H1 (cell line): Measurements from ENCODE around the gene SCAND1. TPM values are rescaled to one million over a fixed set of nuclear protein-coding genes. Genes with fewer than 3 reads are reported as not detected.

Source experiments
- CTCF ChIA-PET: fragments of 300-600 bp; sonication (Branson Sonifier 250); formaldehyde crosslinking; loops from one replicate; lab custom pipeline; 2021; ENCODE audit not compliant: partially characterized antibody; lab: Charles Lee
- POLR2A ChIA-PET: fragments of 300-600 bp; sonication (Branson Sonifier 250); formaldehyde crosslinking; loops from one replicate; lab custom pipeline; 2021; ENCODE audit warnings: inconsistent platforms; ENCODE audit not compliant: partially characterized antibody; lab: Charles Lee
- DNase-seq, 2 experiments: peaks; one replicate each; pipeline versions ENCODE4 v3.0.0 to v3.0.0-alpha.2; 2010 to 2022; ENCODE audit warnings: low spot score in 2 of 2, low read depth in 1 of 2, mixed read lengths in 1 of 2
- FAIRE-seq: peaks from 2 replicates; lab custom pipeline; 2011; peaks lifted over from hg19 to GRCh38; lab: Jason Lieb, UNC
- H2AFZ ChIP-seq: 2 replicates; pipeline ENCODE4 v1.8.1; 2012; ENCODE audit warnings: low read length, inconsistent platforms
- H2AK5ac ChIP-seq: 2 replicates; pipeline ENCODE4 v1.6.1; 2013; ENCODE audit warnings: low read depth, low read length
- H2BK120ac ChIP-seq: replicated peaks from 2 replicates; pipeline ENCODE3; 2013; ENCODE audit warnings: low read depth, low read length, inconsistent platforms
- H2BK12ac ChIP-seq: 2 replicates; pipeline ENCODE4 v1.6.1; 2013; ENCODE audit warnings: low read depth, low read length
- H2BK15ac ChIP-seq: 2 replicates; pipeline ENCODE4 v1.6.1; 2013; ENCODE audit warnings: low read length
- H2BK20ac ChIP-seq: 2 replicates; pipeline ENCODE4 v1.6.1; 2013; ENCODE audit warnings: low read length
- H2BK5ac ChIP-seq: 2 replicates; pipeline ENCODE4 v1.6.1; 2013; ENCODE audit warnings: low read depth, low read length
- H3K14ac ChIP-seq: 2 replicates; pipeline ENCODE4 v1.6.1; 2013; ENCODE audit warnings: inconsistent platforms; ENCODE audit not compliant: insufficient read length
- H3K18ac ChIP-seq: 2 replicates; pipeline ENCODE4 v1.6.1; 2013; ENCODE audit warnings: low read length; ENCODE audit errors: extremely low read depth
- H3K23ac ChIP-seq: 2 replicates; pipeline ENCODE4 v1.6.1; 2013; ENCODE audit warnings: inconsistent platforms; ENCODE audit not compliant: insufficient read length
- H3K23me2 ChIP-seq: 2 replicates; pipeline ENCODE4 v1.6.1; 2013; ENCODE audit warnings: low read depth, low read length
- H3K27ac ChIP-seq: 2 replicates; pipeline ENCODE4 v1.6.1; 2011; ENCODE audit warnings: low read depth, low read length, inconsistent platforms
- H3K27me3 ChIP-seq, 4 experiments: replicated peaks in 1 of 4; 1 replicate in 1 of 4; 2 replicates in 3 of 4; pipeline versions ENCODE4 v1.6.1 to v1.8.1; 2011 to 2013; ENCODE audit warnings: low read length in 3 of 4, mild to moderate bottlenecking in 3 of 4, inconsistent platforms in 2 of 4, mixed read lengths in 2 of 4, moderate library complexity in 1 of 4; ENCODE audit not compliant: control insufficient read depth in 3 of 4, insufficient read depth in 3 of 4; ENCODE audit errors: extremely low read depth in 1 of 4
- H3K36me3 ChIP-seq, 4 experiments: 2 replicates each; pipeline versions ENCODE4 v1.6.1 to v1.8.1; 2011 to 2013; ENCODE audit warnings: mild to moderate bottlenecking in 4 of 4, low read length in 3 of 4, moderate library complexity in 2 of 4, control low read depth in 1 of 4, inconsistent platforms in 1 of 4; ENCODE audit not compliant: insufficient read depth in 4 of 4, control insufficient read depth in 2 of 4
- H3K4ac ChIP-seq: replicated peaks from 2 replicates; pipeline ENCODE3; 2013; ENCODE audit warnings: low read length, low read depth, mixed read lengths, inconsistent platforms; ENCODE audit not compliant: insufficient read length
- H3K4me1 ChIP-seq, 4 experiments: replicated peaks in 1 of 4; 1 replicate in 1 of 4; 2 replicates in 3 of 4; pipeline versions ENCODE4 v1.6.1 to v1.8.1; 2011 to 2013; ENCODE audit warnings: low read length in 3 of 4, inconsistent platforms in 2 of 4, mixed read lengths in 1 of 4; ENCODE audit not compliant: insufficient read depth in 4 of 4, control insufficient read depth in 3 of 4
- H3K4me2 ChIP-seq, 2 experiments: 2 replicates each; pipeline versions ENCODE4 v1.6.1 to v1.8.1; 2011 to 2013; ENCODE audit warnings: low read depth in 2 of 2, low read length in 2 of 2, control low read depth in 1 of 2, inconsistent platforms in 1 of 2, mild to moderate bottlenecking in 1 of 2; ENCODE audit not compliant: insufficient read depth in 1 of 2
- H3K4me3 ChIP-seq, 4 experiments: fragments of 200-600, 300-600 bp in 1 of 4; sonication (generic), shearing (Covaris generic), sonication (Bioruptor Twin) in 1 of 4; 2 replicates each; pipeline versions ENCODE4 v1.5.1 to v1.8.1; 2011 to 2016; ENCODE audit warnings: low read length in 4 of 4, low read depth in 3 of 4, control low read depth in 2 of 4, inconsistent platforms in 2 of 4, mild to moderate bottlenecking in 2 of 4, mixed read lengths in 1 of 4, moderate library complexity in 1 of 4; ENCODE audit not compliant: insufficient read depth in 2 of 4; ENCODE audit errors: extremely low read depth in 1 of 4
- H3K56ac ChIP-seq: replicated peaks from 2 replicates; pipeline ENCODE3; 2013; ENCODE audit warnings: low read depth, mild to moderate bottlenecking, mixed read lengths, low read length, inconsistent platforms; ENCODE audit not compliant: insufficient read length
- H3K79me1 ChIP-seq: 2 replicates; pipeline ENCODE4 v1.6.1; 2013; ENCODE audit warnings: low read depth, low read length, control low read depth
- H3K79me2 ChIP-seq, 2 experiments: 2 replicates each; pipeline versions ENCODE4 v1.6.1 to v1.8.1; 2012 to 2013; ENCODE audit warnings: low read length in 2 of 2, mild to moderate bottlenecking in 2 of 2, inconsistent platforms in 1 of 2; ENCODE audit not compliant: insufficient read depth in 2 of 2, control insufficient read depth in 1 of 2
- H3K9ac ChIP-seq, 4 experiments: replicated peaks in 1 of 4; 1 replicate in 1 of 4; 2 replicates in 3 of 4; pipeline versions ENCODE4 v1.6.1 to v1.8.1; 2011 to 2013; ENCODE audit warnings: low read depth in 3 of 4, low read length in 3 of 4, control low read depth in 2 of 4, mild to moderate bottlenecking in 2 of 4, moderate library complexity in 2 of 4, inconsistent platforms in 1 of 4; ENCODE audit errors: extremely low read depth in 1 of 4
- H3K9me3 ChIP-seq, 2 experiments: 2 replicates each; pipeline versions ENCODE4 v1.6.1 to v1.8.1; 2012 to 2013; ENCODE audit warnings: mild to moderate bottlenecking in 2 of 2, moderate library complexity in 2 of 2, control low read depth in 1 of 2, inconsistent platforms in 1 of 2, low read depth in 1 of 2, low read length in 1 of 2, mixed read lengths in 1 of 2; ENCODE audit not compliant: insufficient read depth in 2 of 2
- H4K20me1 ChIP-seq, 2 experiments: replicated peaks in 1 of 2; 2 replicates each; pipeline versions ENCODE3 to v1.8.1; 2011 to 2013; ENCODE audit warnings: inconsistent platforms in 2 of 2, low read length in 2 of 2, mild to moderate bottlenecking in 1 of 2; ENCODE audit not compliant: insufficient read depth in 2 of 2, control insufficient read depth in 1 of 2
- H4K5ac ChIP-seq: 2 replicates; pipeline ENCODE4 v1.6.1; 2013; ENCODE audit warnings: low read length, low read depth, mixed read lengths, inconsistent platforms; ENCODE audit not compliant: insufficient read length
- H4K8ac ChIP-seq: 2 replicates; pipeline ENCODE4 v1.8.0; 2013; ENCODE audit warnings: mild to moderate bottlenecking, moderate library complexity, low read length, inconsistent platforms; ENCODE audit not compliant: insufficient read depth; ENCODE audit errors: extremely low read depth
- H4K91ac ChIP-seq: replicated peaks from 2 replicates; pipeline ENCODE3; 2013; ENCODE audit warnings: low read length, mixed read lengths, inconsistent platforms; ENCODE audit not compliant: insufficient read length
- BACH1 ChIP-seq: IDR thresholded peaks from 2 replicates; pipeline ENCODE4 v1.6.1; 2012; ENCODE audit warnings: low read length, improper control_type of control experiment
- KDM1A ChIP-seq: fragments of 200-600, 300-600 bp; sonication (generic); IDR thresholded peaks from 2 replicates; pipeline ENCODE4 v1.7.1; 2016; ENCODE audit warnings: mild to moderate bottlenecking, low read length, borderline replicate concordance
- MAFK ChIP-seq: IDR thresholded peaks from 2 replicates; pipeline ENCODE4 v1.6.1; 2012; ENCODE audit warnings: low read depth, mild to moderate bottlenecking, improper control_type of control experiment, low read length
- NRF1 ChIP-seq: IDR thresholded peaks from 2 replicates; pipeline ENCODE4 v1.6.1; 2011; ENCODE audit warnings: mild to moderate bottlenecking, low read depth, low read length, improper control_type of control experiment
- RAD21 ChIP-seq, 2 experiments: IDR thresholded peaks in 1 of 2; conservative IDR thresholded peaks in 1 of 2; 2 replicates each; pipeline ENCODE4 v1.6.1; 2011; ENCODE audit warnings: low read depth in 2 of 2, low read length in 2 of 2, improper control_type of control experiment in 1 of 2, inconsistent platforms in 1 of 2, mild to moderate bottlenecking in 1 of 2, moderate library complexity in 1 of 2
- RBBP5 ChIP-seq: IDR thresholded peaks from 2 replicates; pipeline ENCODE4 v1.7.1; 2012; ENCODE audit warnings: low read depth, mild to moderate bottlenecking, inconsistent platforms, low read length, moderate library complexity, borderline replicate concordance
- RXRA ChIP-seq: IDR thresholded peaks from 2 replicates; pipeline ENCODE4 v1.6.1; 2011; ENCODE audit warnings: low read depth, mild to moderate bottlenecking, low read length, moderate library complexity; ENCODE audit not compliant: insufficient read depth
- TAF1 ChIP-seq: IDR thresholded peaks from 2 replicates; pipeline ENCODE4 v1.6.1; 2011; ENCODE audit warnings: mild to moderate bottlenecking, low read depth, low read length
- WGBS, 2 experiments: shearing (Covaris generic) in 1 of 2; methylation state at CpG; one replicate each; pipeline versions ENCODE4 v1.1.6 to v1.1.7; 2013 to 2015; ENCODE audit warnings: low lambda C conversion rate in 2 of 2, mixed read lengths in 2 of 2, inconsistent platforms in 1 of 2, low coverage in 1 of 2, missing lambda C conversion rate in 1 of 2; ENCODE audit not compliant: insufficient replicate concordance in 2 of 2, insufficient coverage in 1 of 2, insufficient read length in 1 of 2; ENCODE audit errors: extremely low coverage in 1 of 2, missing lambda C conversion rate in 1 of 2; 5-methylcytosine and 5-hydroxymethylcytosine counted together
- polyA plus RNA-seq, 7 experiments: library from polyadenylated mRNA; depleted of rRNA in 3 of 7; stranded (reverse) in 5 of 7; unstranded in 2 of 7; fragments of >200 nt in 5 of 7; fragments of 200-250 nt in 2 of 7; gene quantifications; 1 replicate in 5 of 7; 2 replicates in 1 of 7; 4 replicates in 1 of 7; pipeline versions ENCODE4 v1.2.1 to v1.2.3, GENCODE V29; 2011 to 2013; ENCODE audit warnings: missing spikeins in 2 of 7, mixed read lengths in 2 of 7
- total RNA-seq: library from RNA; stranded (reverse); fragmentation: NEBNext Ultra II Directional; extraction: Animal tissue kit (Norgen Biotek cat#: 25700); gene quantifications from 2 replicates; pipeline ENCODE4 v1.2.1, GENCODE V29; 2021

Gene SCAND1
- total and polyA plus RNA-seq, 2 of the 8 experiments (the other 6 are each of a cell fraction or from before 2014, with no cell fraction given) = 73.1 to 83.7 TPM

GRCh38 chr20:35985806-35986205 is 31.5 kb upstream of the SCAND1 start:
- TF ChIP-seq TAF1 (no peak), NRF1 (no peak), RAD21 (IDR thresholded peaks at IDR 0.05 in 1 of 2, conservative IDR thresholded peaks at IDR 0.05 in 1 of 2; ENCODE audit: low read depth in 2 of 2, low read length in 2 of 2) (no peak), RBBP5 (no peak), MAFK (no peak), RXRA (no peak), KDM1A (no peak), BACH1 (no peak)
- WGBS, 2 experiments = 90% methylated on average over 2 of the region's 2 CpGs; no CpG with 5 or more reads in 1 of the 2 experiments

More at GRCh38 chr20:35985806-35986205, 31.5 kb upstream of the SCAND1 start:
- FAIRE-seq = no peak
- no peak overlapping the region for H3K14ac ChIP-seq
- H3K36me3 ChIP-seq = no peaks in the 10 kb centered on the region
- no peak overlapping the region for H3K56ac ChIP-seq
- H3K9me3 ChIP-seq = no peaks in the 10 kb centered on the region
- no peak overlapping the region for H4K5ac ChIP-seq
- H2AK5ac ChIP-seq = no peak overlapping the region
- no peak overlapping the region for H3K23ac ChIP-seq
- no peak overlapping the region for H3K4ac ChIP-seq
- H3K18ac ChIP-seq = no peak overlapping the region
- H3K79me1 ChIP-seq = no peaks in the 10 kb centered on the region
- H3K4me2 ChIP-seq = no peak overlapping the region
- no peak overlapping the region for H3K4me3 ChIP-seq
- no peak overlapping the region for H2BK120ac ChIP-seq
- H4K8ac ChIP-seq = no peak overlapping the region; the same call in 1 of the 2 replicates
- H4K20me1 ChIP-seq = no peaks in the 10 kb centered on the region
- no peak overlapping the region for H2BK20ac ChIP-seq
- H3K27me3 ChIP-seq = no peaks in the 10 kb centered on the region; a peak in 1 of 7 replicates
- H3K23me2 ChIP-seq = no peaks in the 10 kb centered on the region
- CTCF ChIA-PET = interaction anchor here (2.9 to 10.3 kb wide), 2 partner anchors 6 to 31 kb away, joined by 11 to 138 read pairs; partner anchors contain the start of gene SCAND1
- POLR2A ChIA-PET = no interaction called here
- H3K9ac ChIP-seq = no peak overlapping the region
- no peak overlapping the region for H2BK15ac ChIP-seq
- H3K79me2 ChIP-seq = no peaks in the 10 kb centered on the region
- no peaks in the 10 kb centered on the region; a peak in 1 of 7 replicates for H3K4me1 ChIP-seq
- no peak for DNase-seq
- no peak overlapping the region for H2AFZ ChIP-seq
- no peak overlapping the region for H4K91ac ChIP-seq
- no peak overlapping the region for H2BK12ac ChIP-seq
- H3K27ac ChIP-seq = no peak overlapping the region
- H2BK5ac ChIP-seq = no peak overlapping the region
